Measurements from ENCODE around the gene ANXA7.

DNA sequence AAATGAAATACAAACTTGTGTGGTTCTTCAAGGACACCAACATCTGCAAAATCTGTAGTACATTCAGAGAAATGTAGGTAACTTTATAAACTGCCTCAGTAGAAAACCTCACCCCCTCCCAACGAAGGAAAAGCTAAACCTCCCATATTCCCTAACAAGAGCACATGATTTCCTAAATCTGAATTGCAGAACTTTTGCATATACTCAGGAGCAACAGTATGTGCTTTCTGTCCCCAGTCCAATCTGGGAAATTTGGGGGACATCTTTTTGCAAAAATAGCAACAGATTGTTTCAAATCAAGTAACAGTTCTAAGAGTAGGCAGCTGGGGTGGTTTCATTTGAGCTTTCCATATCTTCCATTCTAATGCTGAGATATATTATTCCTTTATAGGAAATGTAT is 35.3 kb upstream of the ANXA7 start:
- TF ChIP-seq, protein P1, sequence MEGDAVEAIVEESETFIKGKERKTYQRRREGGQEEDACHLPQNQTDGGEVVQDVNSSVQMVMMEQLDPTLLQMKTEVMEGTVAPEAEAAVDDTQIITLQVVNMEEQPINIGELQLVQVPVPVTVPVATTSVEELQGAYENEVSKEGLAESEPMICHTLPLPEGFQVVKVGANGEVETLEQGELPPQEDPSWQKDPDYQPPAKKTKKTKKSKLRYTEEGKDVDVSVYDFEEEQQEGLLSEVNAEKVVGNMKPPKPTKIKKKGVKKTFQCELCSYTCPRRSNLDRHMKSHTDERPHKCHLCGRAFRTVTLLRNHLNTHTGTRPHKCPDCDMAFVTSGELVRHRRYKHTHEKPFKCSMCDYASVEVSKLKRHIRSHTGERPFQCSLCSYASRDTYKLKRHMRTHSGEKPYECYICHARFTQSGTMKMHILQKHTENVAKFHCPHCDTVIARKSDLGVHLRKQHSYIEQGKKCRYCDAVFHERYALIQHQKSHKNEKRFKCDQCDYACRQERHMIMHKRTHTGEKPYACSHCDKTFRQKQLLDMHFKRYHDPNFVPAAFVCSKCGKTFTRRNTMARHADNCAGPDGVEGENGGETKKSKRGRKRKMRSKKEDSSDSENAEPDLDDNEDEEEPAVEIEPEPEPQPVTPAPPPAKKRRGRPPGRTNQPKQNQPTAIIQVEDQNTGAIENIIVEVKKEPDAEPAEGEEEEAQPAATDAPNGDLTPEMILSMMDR (IDR thresholded peaks at IDR 0.05): no peak
- TF ChIP-seq POLR2A (IDR thresholded peaks at IDR 0.05) (no peak), EP300 (IDR thresholded peaks at IDR 0.05) (no peak)

All from ovary (tissue), 3 donors.